Occipital lobe (tissue), 2 donors: ENCODE data around the gene LRP8. TPM values are rescaled to one million over a fixed set of nuclear protein-coding genes. Genes with fewer than 3 reads are reported as not detected.

Source experiments
- DNase-seq: peaks from one replicate; lab custom pipeline; 2025; lab: John Stamatoyannopoulos, UW
- total RNA-seq: library from RNA; depleted of rRNA; stranded (reverse); fragments of >200 nt; gene quantifications from one replicate; pipeline ENCODE4 v1.2.3, GENCODE V29; 2014

Gene LRP8
- total RNA-seq, 1 donor from 2014 or later, result 86.6 TPM

- DNase-seq, result no peak
These were observed 32.0 kb upstream of the LRP8 start for GRCh38 chr1:53359934-53360276.

GRCh38 chr1:53359225-53359933 is 31.5 kb upstream of the LRP8 start:
- DNase-seq, result no peak

DNA sequence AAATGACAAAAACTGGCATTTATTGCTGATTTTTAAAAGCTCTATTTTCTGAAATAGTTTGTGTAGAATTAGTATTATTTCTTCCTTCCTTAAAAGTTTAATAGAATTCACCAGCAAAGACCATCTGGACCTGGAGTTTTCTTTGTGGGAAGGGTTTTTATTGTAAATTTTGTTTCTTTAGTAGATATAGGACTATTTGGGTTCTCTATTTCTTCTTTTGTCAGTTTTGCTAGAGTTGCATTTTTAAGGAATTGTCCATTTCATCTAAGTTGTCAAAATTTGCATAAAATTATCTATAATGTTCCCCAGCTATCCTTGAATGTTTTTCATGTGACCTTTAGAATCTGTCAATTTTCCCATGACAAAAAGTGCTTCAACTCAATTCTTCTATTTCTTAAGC is 28.8 kb upstream of the LRP8 start:
- DNase-seq, result no peak

DNA sequence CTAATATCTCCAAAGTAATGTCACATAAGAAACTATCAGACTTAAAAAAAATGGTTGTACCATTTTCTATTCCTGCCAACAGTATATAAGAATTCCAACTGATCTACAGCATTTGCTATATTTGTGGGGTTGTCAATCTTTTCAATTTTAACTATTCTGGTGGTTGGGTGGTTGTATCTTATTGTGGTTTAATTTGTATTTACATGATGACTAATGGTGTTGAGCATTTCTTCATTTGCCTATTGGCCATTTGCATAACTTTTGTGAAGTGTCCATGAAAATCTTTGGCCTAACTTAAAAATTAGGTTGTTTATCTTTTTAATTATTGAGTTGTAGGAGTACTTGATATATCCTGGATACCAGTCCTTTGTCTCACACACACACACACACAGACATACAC is 26.2 kb upstream of the LRP8 start:
- DNase-seq, result no peak

DNA sequence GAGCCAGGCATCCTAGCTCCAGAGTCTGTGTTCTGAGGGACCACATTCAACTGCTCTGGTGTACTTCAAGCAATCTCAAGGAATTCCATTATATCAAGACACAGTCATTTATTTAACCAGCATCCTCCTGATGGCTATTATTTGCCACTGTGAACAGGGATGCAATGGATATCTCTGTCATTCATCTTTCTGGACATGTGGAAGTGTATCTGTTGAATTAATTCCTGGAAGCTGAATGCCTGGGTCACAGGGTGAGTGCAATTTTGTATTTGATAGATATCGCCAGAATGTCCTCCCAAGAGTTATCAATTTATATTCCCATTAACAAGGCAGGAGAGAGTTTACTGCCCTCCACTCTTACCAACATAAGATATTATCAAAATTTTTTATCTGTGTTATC is 24.7 kb upstream of the LRP8 start:
- no peak for DNase-seq

- no peak for DNase-seq
These were observed 23.2 kb upstream of the LRP8 start for GRCh38 chr1:53350853-53351767.

GRCh38 chr1:53349968-53350852 is 22.3 kb upstream of the LRP8 start:
- DNase-seq, result no peak

GRCh38 chr1:53349369-53349835 is 21.5 kb upstream of the LRP8 start:
- DNase-seq, result no peak

- DNase-seq, result no peak
These were observed 20.9 kb upstream of the LRP8 start for GRCh38 chr1:53348486-53349368.

- no peak for DNase-seq
These were observed 18.9 kb upstream of the LRP8 start for GRCh38 chr1:53346814-53347176.

GRCh38 chr1:53345996-53346813 is 18.3 kb upstream of the LRP8 start:
- no peak for DNase-seq

- DNase-seq, result no peak
These were observed 17.3 kb upstream of the LRP8 start for GRCh38 chr1:53344921-53345838.

- DNase-seq, result no peak
These were observed 16.2 kb upstream of the LRP8 start for GRCh38 chr1:53343831-53344668.

GRCh38 chr1:53342735-53343470 is 15.0 kb upstream of the LRP8 start:
- no peak for DNase-seq

DNA sequence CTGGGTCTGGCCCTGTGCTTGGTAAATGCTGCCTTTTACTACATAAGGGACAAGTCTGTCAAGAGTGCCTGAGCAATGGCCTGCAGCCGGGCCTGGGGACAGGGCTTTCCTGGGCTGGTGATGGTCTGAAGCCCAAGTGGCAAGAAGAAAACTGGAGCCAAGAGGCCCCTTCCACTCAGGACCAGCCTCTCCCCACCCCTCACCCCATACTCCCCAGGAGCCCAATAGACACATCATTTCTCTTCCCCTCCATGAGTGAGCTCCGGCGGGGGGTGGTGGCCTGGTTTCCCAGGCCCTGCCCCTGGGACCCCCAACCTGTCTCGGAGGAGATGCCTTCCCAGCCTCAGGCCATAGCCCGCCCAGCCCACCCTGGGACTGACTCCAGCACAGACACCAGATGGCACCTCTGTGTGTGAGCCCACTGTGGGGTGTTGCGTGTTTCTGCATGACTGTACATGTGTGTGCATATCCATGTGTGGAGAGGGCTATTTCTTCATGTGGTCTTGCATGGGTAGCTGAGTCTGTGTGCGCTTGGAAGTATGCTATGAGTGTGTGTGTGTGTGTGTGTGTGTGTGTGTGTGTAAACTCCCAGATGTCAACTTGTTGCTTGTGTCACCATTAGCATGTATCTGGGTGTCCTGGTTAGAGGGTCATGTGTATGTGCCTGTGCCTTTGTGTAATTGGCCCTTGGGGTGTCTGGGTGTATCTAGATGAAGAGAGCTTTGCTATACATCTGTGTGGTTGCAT is 14.3 kb upstream of the LRP8 start:
- DNase-seq, result no peak

DNA sequence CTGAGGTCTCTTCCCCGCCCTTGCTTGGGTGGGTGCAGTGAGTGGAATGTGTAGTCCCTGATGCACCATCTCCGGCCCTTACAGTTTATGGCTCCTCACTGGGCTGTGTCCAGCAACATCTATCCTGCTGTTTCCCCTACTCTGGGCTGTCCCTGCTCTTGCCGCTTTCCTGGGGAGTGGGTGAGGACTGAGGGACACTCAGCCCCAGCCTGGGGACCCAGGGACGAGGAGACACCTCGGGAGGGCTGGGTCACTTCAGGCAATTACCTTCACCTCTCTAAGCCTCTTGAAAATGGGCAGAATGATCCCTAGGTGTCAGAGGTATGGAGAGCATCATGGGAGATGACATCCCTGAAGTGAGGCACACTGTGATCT is 13.6 kb upstream of the LRP8 start:
- no peak for DNase-seq
